ENCODE results near the gene SRP14. TPM values are rescaled to one million over a fixed set of nuclear protein-coding genes. Genes with fewer than 3 reads are reported as not detected.
A peak's percentile ranks its signal among the peaks of the same experiment; 100 is the strongest.

SRP14 gene
- total RNA-seq, 1 experiment from 2014 or later = 166 TPM

GRCh38 chr15:40048211-40048792 lies 9.3 kb upstream of the SRP14 start:
- H3K27me3 ChIP-seq (ENCODE audit: control insufficient read depth, insufficient read depth, low read length) = no peaks in the 10 kb centered on the region
- no peak for ATAC-seq
- peaks cover 34% of the 10 kb centered on the region for H3K4me1 ChIP-seq (ENCODE audit: control insufficient read depth, insufficient read depth, low read length)
- no peak overlapping the region for H3K4me3 ChIP-seq (ENCODE audit: low read depth in 2 of 2, low read length in 2 of 2)
- TF ChIP-seq POLR2AphosphoS5 (IDR thresholded peaks at IDR 0.05; ENCODE audit: low read depth, low read length) (no peak), CTCF (IDR thresholded peaks at IDR 0.05) (no peak), REST (IDR thresholded peaks at IDR 0.05; ENCODE audit: insufficient read depth in 1 of 2, low read depth in 2 of 2, low read length in 1 of 2) (no peak), TCF7L2 (IDR thresholded peaks at IDR 0.05; ENCODE audit: low read depth, low read length) (no peak), SIN3A (IDR thresholded peaks at IDR 0.05; ENCODE audit: borderline replicate concordance, insufficient read depth, low read depth, low read length) (no peak)
- H3K27ac ChIP-seq (ENCODE audit: low read length) = no peak overlapping the region; the same call in 1 of the 2 replicates
- intact Hi-C loops (cut with micrococcal nuclease; ENCODE audit: unreplicated experiment) (loop anchor here (5.0 to 10.0 kb wide), 2 partner anchors 114 to 226 kb away; partner anchors contain the start of gene BUB1B), in situ Hi-C loops (cut with HindIII; ENCODE audit: low pct_unique_long_range_greater_than_20kb, low sequenced_read_pairs) (no loop called here)
- no peaks in the 10 kb centered on the region for H3K36me3 ChIP-seq (ENCODE audit: control insufficient read depth, insufficient read depth, low read length)
- H3K9me3 ChIP-seq (ENCODE audit: control insufficient read depth, insufficient read depth, low read depth, low read length) = no peaks in the 10 kb centered on the region
- no peak for DNase-seq (ENCODE audit: low read depth, low spot score)
- ChIA-PET POLR2A (interaction anchor here (0.6 kb wide), 1 partner anchor 136 kb away, joined by 4 read pairs; no protein-coding TSS in a partner anchor), CTCF (interaction anchor here (1.0 to 1.4 kb wide), 2 partner anchors 59 to 231 kb away, joined by 3 to 4 read pairs; no protein-coding TSS in a partner anchor)
- BruUV-seq (replicated peaks) = no TSS peak

GRCh38 chr15:40047415-40048210 lies 8.6 kb upstream of the SRP14 start:
- in situ Hi-C loops (cut with HindIII; ENCODE audit: low pct_unique_long_range_greater_than_20kb, low sequenced_read_pairs) (no loop called here), intact Hi-C loops (cut with micrococcal nuclease; ENCODE audit: unreplicated experiment) (loop anchor here (5.0 to 10.0 kb wide), 2 partner anchors 115 to 227 kb away; partner anchors contain the start of gene BUB1B)
- no peak overlapping the region for H3K4me3 ChIP-seq (ENCODE audit: low read depth in 2 of 2, low read length in 2 of 2)
- ATAC-seq (no peak), DNase-seq (ENCODE audit: low read depth, low spot score) (no peak)
- H3K4me1 ChIP-seq (ENCODE audit: control insufficient read depth, insufficient read depth, low read length) = peaks cover 32% of the 10 kb centered on the region
- peak overlapping the region; percentile 26; the same call in 1 of the 2 replicates for H3K27ac ChIP-seq (ENCODE audit: low read length)
- POLR2A ChIA-PET = interaction anchor here (1.0 kb wide), 1 partner anchor 51 kb away, joined by 3 read pairs; no protein-coding TSS in a partner anchor
- no peaks in the 10 kb centered on the region for H3K9me3 ChIP-seq (ENCODE audit: control insufficient read depth, insufficient read depth, low read depth, low read length)
- TF ChIP-seq SIN3A (IDR thresholded peaks at IDR 0.05; ENCODE audit: borderline replicate concordance, insufficient read depth, low read depth, low read length) (no peak), TCF7L2 (IDR thresholded peaks at IDR 0.05; ENCODE audit: low read depth, low read length) (no peak), CTCF (IDR thresholded peaks at IDR 0.05) (no peak), POLR2AphosphoS5 (IDR thresholded peaks at IDR 0.05; ENCODE audit: low read depth, low read length) (no peak), REST (IDR thresholded peaks at IDR 0.05; ENCODE audit: insufficient read depth in 1 of 2, low read depth in 2 of 2, low read length in 1 of 2) (no peak)
- no TSS peak for BruUV-seq (replicated peaks)
- H3K36me3 ChIP-seq (ENCODE audit: control insufficient read depth, insufficient read depth, low read length) = no peaks in the 10 kb centered on the region
- CTCF ChIA-PET = interaction anchor here (1.0 to 1.4 kb wide), 2 partner anchors 60 to 232 kb away, joined by 3 to 4 read pairs; no protein-coding TSS in a partner anchor
- no peaks in the 10 kb centered on the region for H3K27me3 ChIP-seq (ENCODE audit: control insufficient read depth, insufficient read depth, low read length)

Data from Panc1 (cell line).